Endothelial cell of umbilical vein (primary cell): ENCODE measurements around the gene SRBD1. TPM values are rescaled to one million over a fixed set of nuclear protein-coding genes. Genes with fewer than 3 reads are reported as not detected.

Experiments used
- BruUV-seq: library from RNA; stranded (reverse); fragments of 400-500 nt; replicated peaks from 2 replicates; lab custom pipeline; 2021; lab: Mats Ljungman, UMichigan
- CTCF ChIA-PET: fragments of 300-600, 350-600 bp; sonication (Branson Sonifier 250); formaldehyde crosslinking; loops from one replicate; lab custom pipeline; 2021; ENCODE audit warnings: antibody characterized with exemption, inconsistent platforms; lab: Charles Lee
- POLR2A ChIA-PET: fragments of 300-600, 350-600 bp; sonication (Branson Sonifier 250); formaldehyde crosslinking; loops from one replicate; lab custom pipeline; 2021; ENCODE audit warnings: antibody characterized with exemption, inconsistent platforms; lab: Charles Lee
- DNase-seq: peaks from one replicate; pipeline ENCODE4 v3.0.0-alpha.2; 2011; ENCODE audit warnings: low read depth, low spot score
- FAIRE-seq: peaks from 2 replicates; lab custom pipeline; 2011; peaks lifted over from hg19 to GRCh38; lab: Jason Lieb, UNC
- H2AFZ ChIP-seq: 2 replicates; pipeline ENCODE4 v1.6.0; 2012; ENCODE audit warnings: low read depth, low read length, control low read depth, inconsistent platforms
- H3K27ac ChIP-seq: 2 replicates; pipeline ENCODE4 v1.5.1; 2011; ENCODE audit warnings: low read depth, mild to moderate bottlenecking, control low read depth, low read length, moderate library complexity; ENCODE audit not compliant: insufficient read depth
- H3K27me3 ChIP-seq, 2 experiments: 2 replicates each; pipeline versions ENCODE4 v1.6.0 to v1.6.1; 2011; ENCODE audit warnings: low read length in 2 of 2, mixed read lengths in 1 of 2; ENCODE audit not compliant: control insufficient read depth in 2 of 2, insufficient read depth in 2 of 2
- H3K36me3 ChIP-seq, 2 experiments: 2 replicates in 1 of 2; 3 replicates in 1 of 2; pipeline ENCODE4 v1.5.1; 2011; ENCODE audit warnings: low read length in 2 of 2, mild to moderate bottlenecking in 1 of 2, moderate library complexity in 1 of 2; ENCODE audit not compliant: control insufficient read depth in 2 of 2, insufficient read depth in 2 of 2; ENCODE audit errors: extremely low read depth in 1 of 2
- H3K4me1 ChIP-seq: 3 replicates; pipeline ENCODE4 v1.5.1; 2011; ENCODE audit warnings: mild to moderate bottlenecking, low read length; ENCODE audit not compliant: control insufficient read depth, insufficient read depth; ENCODE audit errors: extremely low read depth
- H3K4me2 ChIP-seq: 2 replicates; pipeline ENCODE4 v1.6.1; 2011; ENCODE audit warnings: low read length, control low read depth, mixed read lengths; ENCODE audit not compliant: insufficient read depth
- H3K4me3 ChIP-seq, 3 experiments: fragments of 200-600 bp in 1 of 3; sonication (generic), shearing (Covaris generic) in 1 of 3; replicated peaks in 1 of 3; 2 replicates each; pipeline ENCODE4 v1.5.1; 2011 to 2016; ENCODE audit warnings: control low read depth in 3 of 3, low read length in 3 of 3, mild to moderate bottlenecking in 2 of 3, inconsistent platforms in 1 of 3, low read depth in 1 of 3, moderate library complexity in 1 of 3; ENCODE audit not compliant: insufficient read depth in 1 of 3
- H3K79me2 ChIP-seq: 2 replicates; pipeline ENCODE4 v1.6.0; 2012; ENCODE audit warnings: low read length, inconsistent platforms; ENCODE audit not compliant: control insufficient read depth, insufficient read depth
- H3K9ac ChIP-seq: replicated peaks from 2 replicates; pipeline ENCODE3; 2011; ENCODE audit warnings: low read length, control low read depth; ENCODE audit not compliant: insufficient read depth; ENCODE audit errors: extremely low read depth
- H3K9me1 ChIP-seq: replicated peaks from 3 replicates; pipeline ENCODE4 v1.6.0; 2011; ENCODE audit warnings: mild to moderate bottlenecking, low read length; ENCODE audit not compliant: control insufficient read depth, insufficient read depth; ENCODE audit errors: extremely low read depth
- H3K9me3 ChIP-seq: replicated peaks from 2 replicates; pipeline ENCODE4 v1.5.1; 2012; ENCODE audit warnings: low read length, inconsistent platforms; ENCODE audit not compliant: control insufficient read depth, insufficient read depth
- H4K20me1 ChIP-seq: replicated peaks from 2 replicates; pipeline ENCODE3; 2011; ENCODE audit warnings: mild to moderate bottlenecking, low read length; ENCODE audit not compliant: control insufficient read depth, insufficient read depth; ENCODE audit errors: extremely low read depth
- CTCF ChIP-seq, 2 donors: IDR thresholded peaks; 1 replicate in 1 of 2; 2 replicates in 1 of 2; pipeline ENCODE4 v1.5.1; 2011; ENCODE audit warnings: low read length in 2 of 2, mild to moderate bottlenecking in 2 of 2, moderate library complexity in 2 of 2, control low read depth in 1 of 2, inconsistent platforms in 1 of 2, low read depth in 1 of 2; ENCODE audit not compliant: insufficient read depth in 1 of 2; ENCODE audit errors: extremely low read depth in 1 of 2
- EZH2 ChIP-seq: IDR thresholded peaks from 2 replicates; pipeline ENCODE4 v1.6.1; 2012; ENCODE audit warnings: borderline replicate concordance, low read depth, mild to moderate bottlenecking, moderate library complexity, low read length, inconsistent platforms; ENCODE audit not compliant: severe bottlenecking
- FOS ChIP-seq: IDR thresholded peaks from 2 replicates; pipeline ENCODE4 v1.6.1; 2011; ENCODE audit warnings: mild to moderate bottlenecking, low read length, moderate library complexity, borderline replicate concordance; ENCODE audit not compliant: insufficient read depth
- GATA2 ChIP-seq: IDR thresholded peaks from 2 replicates; pipeline ENCODE4 v1.7.0; 2011; ENCODE audit warnings: low read depth, mild to moderate bottlenecking, moderate library complexity, mixed read lengths, low read length; ENCODE audit not compliant: insufficient read length, insufficient read depth
- JUN ChIP-seq: IDR thresholded peaks from 2 replicates; pipeline ENCODE4 v1.6.1; 2011; ENCODE audit warnings: borderline replicate concordance, low read depth; ENCODE audit not compliant: insufficient read length, insufficient read depth
- MAX ChIP-seq: IDR thresholded peaks from 2 replicates; pipeline ENCODE4 v1.6.1; 2011; ENCODE audit not compliant: insufficient read depth, insufficient read length
- MYC ChIP-seq: IDR thresholded peaks from one replicate; pipeline ENCODE4 v1.6.1; 2011; ENCODE audit warnings: mild to moderate bottlenecking, low read depth, low read length
- POLR2A ChIP-seq: IDR thresholded peaks from 2 replicates; pipeline ENCODE4 v1.6.1; 2012; ENCODE audit warnings: low read depth, mild to moderate bottlenecking, control low read depth, low read length
- POLR2AphosphoS5 ChIP-seq: IDR thresholded peaks from 2 replicates; pipeline ENCODE4 v1.6.1; 2012; ENCODE audit warnings: low read depth, mild to moderate bottlenecking, control low read depth, low read length, moderate library complexity; ENCODE audit not compliant: insufficient read depth
- dilution Hi-C: fragments of 300-500 bp; cut with MboI; formaldehyde crosslinking; loops from one replicate; pipeline ENCODE4 v1.15.0; 2019; ENCODE audit warnings: low sequenced_read_pairs; ENCODE audit not compliant: extremely low pct_ligation_motif_present
- intact Hi-C: fragments of 100-400 bp; cut with micrococcal nuclease; formaldehyde crosslinking; loops from one replicate; pipeline ENCODE4 v1.10.0; 2022
- polyA plus RNA-seq, 4 experiments: library from polyadenylated mRNA; depleted of rRNA in 3 of 4; stranded (reverse) in 3 of 4; unstranded in 1 of 4; fragments of >200 nt; gene quantifications; 2 replicates each; pipeline versions ENCODE4 v1.2.1 to v1.2.3, GENCODE V29; 2011 to 2012; ENCODE audit warnings: missing spikeins in 1 of 4
- total RNA-seq: library from RNA; stranded (reverse); gene quantifications from 2 replicates; pipeline ENCODE4 v1.2.3, GENCODE V29; 2021

SRBD1 gene
- total and polyA plus RNA-seq, 2 donors (not counting 3 experiments of a cell fraction or from before 2014, with no cell fraction given) = 3.7 to 12.5 TPM

- intact Hi-C loops = no loop called here
- no TSS peak for BruUV-seq
- FAIRE-seq = no peak
Observed at GRCh38 chr2:45344502-45344901, 266.6 kb downstream of the SRBD1 start.

More at GRCh38 chr2:45344502-45344901, 266.6 kb downstream of the SRBD1 start:
- no peaks in the 10 kb centered on the region for H3K9me3 ChIP-seq
- no peaks in the 10 kb centered on the region for H3K79me2 ChIP-seq
- no peak overlapping the region for H2AFZ ChIP-seq
- H3K9me1 ChIP-seq = no peaks in the 10 kb centered on the region
- no peak overlapping the region for H3K4me2 ChIP-seq
- H3K27ac ChIP-seq = no peak overlapping the region
- no peaks in the 10 kb centered on the region for H4K20me1 ChIP-seq
- TF ChIP-seq CTCF (IDR thresholded peaks at IDR 0.05; ENCODE audit: extremely low read depth in 1 of 2, insufficient read depth in 1 of 2, low read depth in 1 of 2, low read length in 2 of 2) (no peak), EZH2 (no peak), POLR2AphosphoS5 (no peak), FOS (no peak), MAX (no peak), POLR2A (no peak), MYC (no peak), JUN (no peak), GATA2 (no peak)
- CTCF ChIA-PET = no interaction called here
- dilution Hi-C loops = no loop called here
- H3K4me3 ChIP-seq = no peak overlapping the region
- no peaks in the 10 kb centered on the region for H3K36me3 ChIP-seq
- POLR2A ChIA-PET = no interaction called here
- H3K9ac ChIP-seq = no peak overlapping the region
- H3K4me1 ChIP-seq = no peaks in the 10 kb centered on the region
- H3K27me3 ChIP-seq = no peaks in the 10 kb centered on the region
- DNase-seq = no peak
